ENCODE results near the gene IL1R2.
A peak's percentile ranks its signal among the peaks of the same experiment; 100 is the strongest.
"Not testable (repeated sequence)": the region's sequence is repeated elsewhere in the genome, so short reads cannot be mapped to it uniquely, and the experiment has no call there.

Gene IL1R2

GRCh38 chr2:102061962-102062795, 70.4 kb downstream of the IL1R2 start:
- no peak for DNase-seq (ENCODE audit: low read depth)

GRCh38 chr2:102062802-102063201, 71.0 kb downstream of the IL1R2 start:
- DNase-seq (ENCODE audit: low read depth): no peak

GRCh38 chr2:102063487-102063911, 71.7 kb downstream of the IL1R2 start:
- DNase-seq (ENCODE audit: low read depth): no peak

- DNase-seq (ENCODE audit: low read depth): peak; percentile 96
These were observed 72.3 kb downstream of the IL1R2 start for GRCh38 chr2:102063941-102064678.

- no peak for DNase-seq (ENCODE audit: low read depth)
These were observed 73.2 kb downstream of the IL1R2 start for GRCh38 chr2:102064679-102065674.

- DNase-seq (ENCODE audit: low read depth): no peak
These were observed 74.0 kb downstream of the IL1R2 start for GRCh38 chr2:102065675-102066252.

- no peak for DNase-seq (ENCODE audit: low read depth)
These were observed 74.8 kb downstream of the IL1R2 start for GRCh38 chr2:102066554-102066953.

GRCh38 chr2:102068126-102068525, 76.4 kb downstream of the IL1R2 start:
- DNase-seq (ENCODE audit: low read depth): not testable (repeated sequence)

GRCh38 chr2:102069311-102069974, 77.7 kb downstream of the IL1R2 start:
- DNase-seq (ENCODE audit: low read depth): no peak

- DNase-seq (ENCODE audit: low read depth): no peak
These were observed 78.4 kb downstream of the IL1R2 start for GRCh38 chr2:102070058-102070642.

- no peak for DNase-seq (ENCODE audit: low read depth)
These were observed 81.0 kb downstream of the IL1R2 start for GRCh38 chr2:102072741-102073140.

- DNase-seq (ENCODE audit: low read depth): no peak
These were observed 81.5 kb downstream of the IL1R2 start for GRCh38 chr2:102073168-102073724.

- no peak for DNase-seq (ENCODE audit: low read depth)
These were observed 82.5 kb downstream of the IL1R2 start for GRCh38 chr2:102074152-102074783.

GRCh38 chr2:102075479-102075878, 83.7 kb downstream of the IL1R2 start:
- no peak for DNase-seq (ENCODE audit: low read depth)

GRCh38 chr2:102076512-102076911, 84.8 kb downstream of the IL1R2 start:
- no peak for DNase-seq (ENCODE audit: low read depth)

Measured in non-pigmented ciliary epithelial cell (primary cell).